Naive thymus-derived CD4-positive, alpha-beta T cell (primary cell): ENCODE data around the gene PRPS1L1. TPM values are rescaled to one million over a fixed set of nuclear protein-coding genes. Genes with fewer than 3 reads are reported as not detected.

ENCODE experiments used
- ATAC-seq: fragments of 150-1000 bp; cut with Tn5 transposase; 2 replicates; pipeline ENCODE4 v1.10.0; 2021; ENCODE audit warnings: mild to moderate bottlenecking, moderate library complexity
- CTCF ChIA-PET: fragments of 350-600 bp; sonication (Branson Sonifier 250); formaldehyde crosslinking; loops from one replicate; lab custom pipeline; 2021; ENCODE audit warnings: antibody characterized with exemption; lab: Charles Lee
- POLR2A ChIA-PET: fragments of 350-600 bp; sonication (Branson Sonifier 250); formaldehyde crosslinking; loops from one replicate; lab custom pipeline; 2021; ENCODE audit warnings: antibody characterized with exemption, inconsistent platforms; lab: Charles Lee
- DNase-seq, 9 donors: peaks; one replicate each; pipeline versions ENCODE4 v3.0.0 to v3.0.0-alpha.2; 2020 to 2022; ENCODE audit warnings: mixed read lengths in 1 of 9
- H3K27ac ChIP-seq: one replicate; pipeline ENCODE4 v1.7.0; 2013; ENCODE audit warnings: mild to moderate bottlenecking, low read depth, low read length, moderate library complexity
- H3K27me3 ChIP-seq, 2 donors: one replicate each; pipeline ENCODE4 v1.7.0; 2013; ENCODE audit warnings: low read length in 2 of 2, mild to moderate bottlenecking in 2 of 2, moderate library complexity in 2 of 2; ENCODE audit not compliant: control insufficient read depth in 2 of 2, insufficient read depth in 2 of 2
- H3K36me3 ChIP-seq, 3 experiments: 1 replicate in 2 of 3; 2 replicates in 1 of 3; pipeline ENCODE4 v1.7.0; 2013; ENCODE audit warnings: low read length in 3 of 3, mild to moderate bottlenecking in 3 of 3, moderate library complexity in 1 of 3; ENCODE audit not compliant: insufficient read depth in 3 of 3, control insufficient read depth in 2 of 3
- H3K4me1 ChIP-seq, 2 donors: one replicate each; pipeline ENCODE4 v1.7.0; 2013; ENCODE audit warnings: low read length in 2 of 2, mild to moderate bottlenecking in 2 of 2, moderate library complexity in 1 of 2; ENCODE audit not compliant: control insufficient read depth in 2 of 2, insufficient read depth in 2 of 2
- H3K4me3 ChIP-seq: 2 replicates; pipeline ENCODE4 v1.7.0; 2013; ENCODE audit warnings: mild to moderate bottlenecking, low read length
- H3K9me3 ChIP-seq, 3 experiments: 1 replicate in 2 of 3; 2 replicates in 1 of 3; pipeline ENCODE4 v1.7.0; 2013; ENCODE audit warnings: low read length in 3 of 3; ENCODE audit not compliant: control insufficient read depth in 2 of 3
- H3K27ac Mint-ChIP-seq, 9 donors: one replicate each; pipeline ENCODE4 v1.8.0; 2020 to 2022; ENCODE audit warnings: mixed read lengths in 9 of 9, mild to moderate bottlenecking in 8 of 9, moderate library complexity in 5 of 9, inconsistent platforms in 2 of 9
- H3K27me3 Mint-ChIP-seq, 5 donors: one replicate each; pipeline ENCODE4 v1.8.0; 2021 to 2022; ENCODE audit warnings: mixed read lengths in 5 of 5, mild to moderate bottlenecking in 1 of 5
- H3K36me3 Mint-ChIP-seq, 5 donors: one replicate each; pipeline ENCODE4 v1.8.0; 2020 to 2022; ENCODE audit warnings: mixed read lengths in 5 of 5, mild to moderate bottlenecking in 3 of 5, inconsistent platforms in 1 of 5
- H3K4me1 Mint-ChIP-seq, 7 donors: one replicate each; pipeline ENCODE4 v1.8.0; 2020 to 2022; ENCODE audit warnings: mixed read lengths in 7 of 7, mild to moderate bottlenecking in 3 of 7, inconsistent platforms in 1 of 7
- H3K4me3 Mint-ChIP-seq, 10 donors: one replicate each; pipeline ENCODE4 v1.8.0; 2020 to 2022; ENCODE audit warnings: mild to moderate bottlenecking in 10 of 10, mixed read lengths in 10 of 10, moderate library complexity in 6 of 10, inconsistent platforms in 2 of 10
- H3K9me3 Mint-ChIP-seq, 11 donors: one replicate each; pipeline ENCODE4 v1.8.0; 2020 to 2022; ENCODE audit warnings: mixed read lengths in 11 of 11, mild to moderate bottlenecking in 4 of 11, inconsistent platforms in 1 of 11, moderate library complexity in 1 of 11
- intact Hi-C, 2 donors: fragments of 100-400 bp; cut with micrococcal nuclease; formaldehyde crosslinking; loops; one replicate each; pipeline ENCODE4 v1.15.1; 2023
- polyA plus RNA-seq, 2 donors: library from polyadenylated mRNA; unstranded; fragments of 300-500 nt; fragmentation: Illumina TruSeq; gene quantifications; one replicate each; pipeline ENCODE4 v1.2.3, GENCODE V29; 2021
- total RNA-seq, 6 experiments: library from RNA in 5 of 6; stranded (reverse) in 5 of 6; gene quantifications; 1 replicate in 5 of 6; 2 replicates in 1 of 6; pipeline ENCODE4 v1.2.3 and lab custom pipeline; 2021 to 2026

PRPS1L1 gene
- total and polyA plus RNA-seq, 7 experiments from 2014 or later = not detected

GRCh38 chr7:17988858-17989257 is 38.8 kb downstream of the PRPS1L1 start:
- DNase-seq (no peak), ATAC-seq (no peak)
- no peaks in the 10 kb centered on the region for H3K4me1 Mint-ChIP-seq
- H3K9me3 ChIP-seq = no peaks in the 10 kb centered on the region
- no peaks in the 10 kb centered on the region for H3K36me3 ChIP-seq
- no peak overlapping the region for H3K4me3 Mint-ChIP-seq
- H3K4me3 ChIP-seq = no peak overlapping the region
- H3K27ac ChIP-seq = no peak overlapping the region
- H3K4me1 ChIP-seq = no peaks in the 10 kb centered on the region
- ChIA-PET POLR2A (no interaction called here), CTCF (no interaction called here)
- no peak overlapping the region for H3K27ac Mint-ChIP-seq
- no peaks in the 10 kb centered on the region for H3K9me3 Mint-ChIP-seq
- peaks cover 2 to 19% (median 9%) of the 10 kb centered on the region in 5 donors for H3K27me3 Mint-ChIP-seq
- no peaks in the 10 kb centered on the region for H3K36me3 Mint-ChIP-seq
- intact Hi-C loops = no loop called here
- H3K27me3 ChIP-seq = no peaks in the 10 kb centered on the region

GRCh38 chr7:17988141-17988540 is 39.5 kb downstream of the PRPS1L1 start:
- intact Hi-C loops = no loop called here
- Histone ChIP-seq H3K9me3 (no peaks in the 10 kb centered on the region), H3K27ac (no peak overlapping the region), H3K4me3 (no peak overlapping the region), H3K27me3 (no peaks in the 10 kb centered on the region), H3K36me3 (no peaks in the 10 kb centered on the region), H3K4me1 (no peaks in the 10 kb centered on the region)
- no peak for DNase-seq
- no peak for ATAC-seq
- peaks cover 0 to 3% (median 0%) of the 10 kb centered on the region in 7 donors for H3K4me1 Mint-ChIP-seq
- POLR2A ChIA-PET = no interaction called here
- H3K27me3 Mint-ChIP-seq = peaks cover 2 to 19% (median 9%) of the 10 kb centered on the region in 5 donors
- no peaks in the 10 kb centered on the region for H3K36me3 Mint-ChIP-seq
- CTCF ChIA-PET = no interaction called here
- H3K4me3 Mint-ChIP-seq = no peak overlapping the region
- H3K9me3 Mint-ChIP-seq = peaks cover 0 to under 1% (median 0%) of the 10 kb centered on the region in 11 donors
- no peak overlapping the region for H3K27ac Mint-ChIP-seq

- peaks cover 0 to 19% (median 13%) of the 10 kb centered on the region in 5 donors for H3K27me3 Mint-ChIP-seq
These were observed 40.8 kb downstream of the PRPS1L1 start for GRCh38 chr7:17986851-17987250.

GRCh38 chr7:17985473-17986239 is 42.0 kb downstream of the PRPS1L1 start:
- no peak for ATAC-seq

More at GRCh38 chr7:17986851-17987250, 40.8 kb downstream of the PRPS1L1 start:
- Histone ChIP-seq H3K27ac (no peak overlapping the region), H3K4me3 (no peak overlapping the region), H3K27me3 (no peaks in the 10 kb centered on the region), H3K9me3 (no peaks in the 10 kb centered on the region), H3K36me3 (no peaks in the 10 kb centered on the region), H3K4me1 (no peaks in the 10 kb centered on the region)
- no peaks in the 10 kb centered on the region for H3K36me3 Mint-ChIP-seq
- DNase-seq (no peak), ATAC-seq (no peak)
- POLR2A ChIA-PET = no interaction called here
- no peak overlapping the region for H3K27ac Mint-ChIP-seq
- CTCF ChIA-PET = no interaction called here
- no peak overlapping the region for H3K4me3 Mint-ChIP-seq
- peaks cover 0 to 2% (median 0%) of the 10 kb centered on the region in 11 donors for H3K9me3 Mint-ChIP-seq
- H3K4me1 Mint-ChIP-seq = peaks cover 0 to 4% (median 0%) of the 10 kb centered on the region in 7 donors
- intact Hi-C loops = no loop called here

GRCh38 chr7:17984288-17984687 is 43.4 kb downstream of the PRPS1L1 start:
- H3K27ac Mint-ChIP-seq = no peak overlapping the region
- ATAC-seq (no peak), DNase-seq (no peak)
- no peaks in the 10 kb centered on the region for H3K36me3 Mint-ChIP-seq
- ChIA-PET POLR2A (no interaction called here), CTCF (no interaction called here)
- no peaks in the 10 kb centered on the region for H3K4me1 ChIP-seq
- intact Hi-C loops = no loop called here
- H3K9me3 Mint-ChIP-seq = peaks cover 0 to 2% (median 0%) of the 10 kb centered on the region in 11 donors
- H3K9me3 ChIP-seq = no peaks in the 10 kb centered on the region
- H3K4me3 ChIP-seq = no peak overlapping the region
- H3K27me3 ChIP-seq = no peaks in the 10 kb centered on the region
- peaks cover 0 to 4% (median 0%) of the 10 kb centered on the region in 7 donors for H3K4me1 Mint-ChIP-seq
- no peak overlapping the region for H3K4me3 Mint-ChIP-seq
- H3K36me3 ChIP-seq = no peaks in the 10 kb centered on the region
- H3K27ac ChIP-seq = no peak overlapping the region
- peaks cover 0 to 30% (median 13%) of the 10 kb centered on the region in 5 donors for H3K27me3 Mint-ChIP-seq

More at GRCh38 chr7:17985473-17986239, 42.0 kb downstream of the PRPS1L1 start:
- ChIA-PET POLR2A (no interaction called here), CTCF (no interaction called here)
- H3K27ac ChIP-seq = no peak overlapping the region
- H3K27me3 ChIP-seq = no peaks in the 10 kb centered on the region
- H3K4me3 ChIP-seq = no peak overlapping the region
- Mint-ChIP-seq H3K27ac (no peak overlapping the region), H3K4me1 (peaks cover 0 to 4% (median 0%) of the 10 kb centered on the region in 7 donors), H3K27me3 (peaks cover 0 to 26% (median 13%) of the 10 kb centered on the region in 5 donors), H3K36me3 (no peaks in the 10 kb centered on the region), H3K4me3 (no peak overlapping the region), H3K9me3 (peaks cover 0 to 2% (median 0%) of the 10 kb centered on the region in 11 donors)
- H3K4me1 ChIP-seq = no peaks in the 10 kb centered on the region
- intact Hi-C loops = no loop called here
- no peak for DNase-seq
- no peaks in the 10 kb centered on the region for H3K9me3 ChIP-seq
- no peaks in the 10 kb centered on the region for H3K36me3 ChIP-seq

GRCh38 chr7:17983221-17984062 is 44.2 kb downstream of the PRPS1L1 start:
- Histone ChIP-seq H3K27ac (no peak overlapping the region), H3K4me1 (no peaks in the 10 kb centered on the region), H3K27me3 (no peaks in the 10 kb centered on the region), H3K9me3 (no peaks in the 10 kb centered on the region), H3K36me3 (no peaks in the 10 kb centered on the region), H3K4me3 (no peak overlapping the region)
- Mint-ChIP-seq H3K9me3 (peaks cover 0 to 2% (median 0%) of the 10 kb centered on the region in 11 donors), H3K4me1 (peaks cover 0 to 4% (median 0%) of the 10 kb centered on the region in 7 donors), H3K36me3 (no peaks in the 10 kb centered on the region), H3K27me3 (peaks cover 0 to 25% (median 6%) of the 10 kb centered on the region in 5 donors), H3K4me3 (no peak overlapping the region), H3K27ac (peak overlapping the region in 1 of 9 donors; percentile 63)
- POLR2A ChIA-PET = no interaction called here
- intact Hi-C loops = no loop called here
- CTCF ChIA-PET = no interaction called here
- no peak for ATAC-seq
- no peak for DNase-seq
